AG09309 (cell line): Measurements from ENCODE around the gene UBA1.

ENCODE experiments used
- DNase-seq: peaks from one replicate; pipeline ENCODE4 v3.0.0-alpha.2; 2010; ENCODE audit warnings: low read depth
- H3K4me3 ChIP-seq: 2 replicates; pipeline ENCODE4 v1.5.1; 2011; ENCODE audit warnings: mild to moderate bottlenecking, low read depth, low read length, moderate library complexity; ENCODE audit not compliant: control insufficient read depth
- TF ChIP-seq, protein P1 (sequence below): IDR thresholded peaks from 2 replicates; pipeline ENCODE4 v1.5.1; 2011; ENCODE audit warnings: mild to moderate bottlenecking, low read depth, low read length, inconsistent platforms; ENCODE audit not compliant: insufficient read depth, control insufficient read depth; ENCODE audit errors: missing control alignments

The UBA1 gene

DNA sequence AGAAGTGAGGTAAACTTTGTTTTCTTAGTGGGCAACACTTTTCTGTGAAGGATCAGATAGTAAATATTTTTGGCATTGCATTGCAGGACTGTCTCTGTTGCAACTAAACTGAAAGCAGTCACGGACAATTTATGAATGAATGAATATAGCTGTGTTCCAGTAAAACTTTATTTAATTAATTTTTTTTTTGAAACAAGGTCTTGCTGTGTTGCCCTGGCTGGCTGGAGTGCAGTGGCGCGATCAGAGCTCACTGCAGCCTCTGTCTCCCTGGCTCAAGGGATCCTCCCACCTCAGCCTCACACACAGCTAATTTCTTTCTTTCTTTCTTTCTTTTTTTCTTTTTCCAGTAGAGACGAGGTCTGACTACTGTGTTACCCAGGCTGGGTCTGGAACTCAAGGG, 32.8 kb upstream of the UBA1 start:
- no peak for DNase-seq
- no peak overlapping the region for H3K4me3 ChIP-seq
- TF ChIP-seq, protein P1, sequence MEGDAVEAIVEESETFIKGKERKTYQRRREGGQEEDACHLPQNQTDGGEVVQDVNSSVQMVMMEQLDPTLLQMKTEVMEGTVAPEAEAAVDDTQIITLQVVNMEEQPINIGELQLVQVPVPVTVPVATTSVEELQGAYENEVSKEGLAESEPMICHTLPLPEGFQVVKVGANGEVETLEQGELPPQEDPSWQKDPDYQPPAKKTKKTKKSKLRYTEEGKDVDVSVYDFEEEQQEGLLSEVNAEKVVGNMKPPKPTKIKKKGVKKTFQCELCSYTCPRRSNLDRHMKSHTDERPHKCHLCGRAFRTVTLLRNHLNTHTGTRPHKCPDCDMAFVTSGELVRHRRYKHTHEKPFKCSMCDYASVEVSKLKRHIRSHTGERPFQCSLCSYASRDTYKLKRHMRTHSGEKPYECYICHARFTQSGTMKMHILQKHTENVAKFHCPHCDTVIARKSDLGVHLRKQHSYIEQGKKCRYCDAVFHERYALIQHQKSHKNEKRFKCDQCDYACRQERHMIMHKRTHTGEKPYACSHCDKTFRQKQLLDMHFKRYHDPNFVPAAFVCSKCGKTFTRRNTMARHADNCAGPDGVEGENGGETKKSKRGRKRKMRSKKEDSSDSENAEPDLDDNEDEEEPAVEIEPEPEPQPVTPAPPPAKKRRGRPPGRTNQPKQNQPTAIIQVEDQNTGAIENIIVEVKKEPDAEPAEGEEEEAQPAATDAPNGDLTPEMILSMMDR, result no peak

DNA sequence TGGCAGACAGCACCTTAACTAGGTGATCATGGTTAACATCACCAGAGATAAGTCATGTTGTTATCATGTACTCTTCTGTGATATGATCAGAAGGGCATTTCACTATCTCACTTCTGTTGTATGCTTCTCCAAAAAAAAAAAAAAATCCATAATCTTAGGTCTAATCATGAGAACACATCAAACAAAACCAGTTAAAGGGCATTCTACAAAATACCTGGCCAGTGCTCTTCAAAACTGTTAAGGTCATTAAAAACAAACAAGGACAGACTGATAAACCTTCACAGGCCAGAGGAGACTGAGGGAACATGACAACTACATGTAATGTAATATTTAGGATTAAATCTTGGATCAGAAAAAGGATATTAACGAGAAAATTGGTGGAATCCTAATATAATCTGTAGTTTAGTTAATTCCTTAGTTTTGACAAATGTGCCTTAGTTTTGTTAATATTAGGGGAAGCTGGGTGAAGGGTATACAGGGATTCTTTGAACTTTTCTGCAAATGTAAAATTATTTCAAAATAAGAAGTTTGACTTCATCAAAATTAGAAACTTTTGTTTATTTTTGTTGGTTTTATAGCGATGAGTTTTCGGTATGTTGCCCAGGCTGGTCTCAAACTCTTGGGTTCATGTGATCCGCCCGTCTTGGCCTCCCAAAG, 30.6 kb upstream of the UBA1 start:
- DNase-seq, result no peak
- TF ChIP-seq, protein P1, result no peak
- no peak overlapping the region for H3K4me3 ChIP-seq

DNA sequence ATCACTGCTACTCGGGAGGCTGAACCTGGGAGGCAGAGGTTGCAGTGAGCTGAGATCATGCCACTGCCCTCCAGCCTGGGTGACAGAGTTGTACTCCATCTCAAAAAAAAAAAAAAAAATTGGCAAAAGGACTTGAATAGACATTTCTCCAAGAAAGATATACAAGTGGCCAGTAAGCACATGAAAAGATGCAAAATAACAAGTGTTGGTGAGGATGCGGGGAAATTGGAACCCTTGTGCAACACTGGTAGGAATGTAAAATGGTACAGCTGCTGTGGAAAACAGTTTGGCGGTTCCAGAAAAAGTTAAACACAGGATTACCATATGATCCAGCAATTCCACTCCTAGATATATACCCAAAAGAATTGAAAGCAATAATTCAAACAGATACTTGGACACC, 29.2 kb upstream of the UBA1 start:
- TF ChIP-seq, protein P1, result no peak
- no peak overlapping the region for H3K4me3 ChIP-seq
- no peak for DNase-seq

GRCh38 chrX:47166126-47166525, 27.5 kb upstream of the UBA1 start:
- TF ChIP-seq, protein P1, result no peak
- H3K4me3 ChIP-seq, result no peak overlapping the region
- DNase-seq, result no peak

- DNase-seq, result no peak
- no peak overlapping the region for H3K4me3 ChIP-seq
- TF ChIP-seq, protein P1, result no peak
Observed at GRCh38 chrX:47168495-47169073, 25.0 kb upstream of the UBA1 start.

DNA sequence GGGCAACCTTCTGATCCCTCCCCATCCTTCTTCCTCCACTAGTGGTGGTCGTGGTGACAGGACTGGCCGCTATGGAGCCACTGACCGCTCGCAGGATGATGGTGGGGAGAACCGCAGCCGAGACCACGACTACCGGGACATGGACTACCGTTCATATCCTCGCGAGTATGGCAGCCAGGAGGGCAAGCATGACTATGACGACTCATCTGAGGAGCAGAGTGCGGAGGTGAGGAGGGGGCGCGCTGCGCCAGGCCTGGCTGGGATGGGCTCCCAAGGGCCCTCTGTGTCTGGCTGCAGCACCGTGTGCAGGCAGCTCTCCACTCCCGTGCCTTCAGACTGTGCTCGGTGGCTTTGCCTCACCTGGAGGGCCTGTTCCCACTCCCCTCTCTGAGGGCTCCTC, 24.4 kb upstream of the UBA1 start:
- H3K4me3 ChIP-seq, result no peak overlapping the region
- DNase-seq, result no peak
- TF ChIP-seq, protein P1, result no peak
